M059J (cell line): ENCODE results near the gene TGFB3. TPM values are rescaled to one million over a fixed set of nuclear protein-coding genes. Genes with fewer than 3 reads are reported as not detected.
"Not testable (repeated sequence)": the region's sequence is repeated elsewhere in the genome, so short reads cannot be mapped to it uniquely, and the experiment has no call there.

Experiments used
- DNase-seq: peaks from one replicate; pipeline ENCODE4 v3.0.0-alpha.2; 2012; ENCODE audit warnings: low read depth
- total RNA-seq: library from RNA; depleted of rRNA; stranded (reverse); fragments of >200 nt; shearing (Covaris generic); gene quantifications from 2 replicates; pipeline ENCODE4 v1.2.3, GENCODE V29; 2014; rRNA removed

The TGFB3 gene
- 2.2 and 2.4 TPM in 2 replicates for total RNA-seq

DNA sequence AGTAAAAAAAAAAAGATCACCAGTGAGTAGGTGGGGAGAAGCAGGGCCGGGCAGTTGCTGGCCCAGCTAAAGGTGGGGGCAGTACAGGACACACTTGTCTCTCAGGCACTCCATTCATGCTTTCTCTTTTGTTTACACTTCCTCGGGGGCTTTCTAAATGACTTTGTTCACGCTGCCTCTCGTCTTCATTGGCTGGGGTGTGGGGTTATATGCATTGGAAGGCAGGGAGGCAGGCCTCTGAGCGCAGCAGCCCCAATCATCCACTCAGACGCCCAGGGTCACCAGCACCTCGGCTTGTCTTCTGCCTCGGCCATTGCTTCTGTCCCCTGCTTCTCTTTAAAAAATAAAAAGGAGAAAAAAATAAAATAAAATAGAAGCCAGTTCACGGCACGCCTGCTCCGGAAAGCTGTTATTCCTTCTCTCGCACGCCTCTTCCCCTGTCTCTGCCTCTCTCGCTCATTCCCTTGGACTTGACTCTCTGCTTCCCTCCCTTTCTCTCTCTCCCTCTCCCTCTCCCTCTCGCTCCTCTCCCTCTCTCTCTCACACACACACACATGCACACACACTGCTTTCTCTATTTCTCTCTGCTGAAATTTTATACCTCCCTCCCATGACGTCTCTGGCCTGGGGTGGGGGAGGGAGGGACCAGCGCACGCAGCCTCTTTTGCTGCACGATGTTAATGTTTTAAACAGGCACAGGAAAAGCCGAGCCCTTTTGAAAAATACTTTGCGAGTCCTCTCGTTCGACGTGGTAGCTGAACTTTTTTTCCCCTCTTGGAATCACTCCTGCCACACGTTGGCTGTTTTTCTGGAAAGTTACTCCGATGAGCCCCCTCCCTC, at the start of gene TGFB3:
Gene TGFB3, minus strand, starts transcription at position 570 of the 840 bp plus-strand sequence. CDS start 1,102 bp downstream, outside the sequence.
- peak; percentile 86 for DNase-seq

DNA sequence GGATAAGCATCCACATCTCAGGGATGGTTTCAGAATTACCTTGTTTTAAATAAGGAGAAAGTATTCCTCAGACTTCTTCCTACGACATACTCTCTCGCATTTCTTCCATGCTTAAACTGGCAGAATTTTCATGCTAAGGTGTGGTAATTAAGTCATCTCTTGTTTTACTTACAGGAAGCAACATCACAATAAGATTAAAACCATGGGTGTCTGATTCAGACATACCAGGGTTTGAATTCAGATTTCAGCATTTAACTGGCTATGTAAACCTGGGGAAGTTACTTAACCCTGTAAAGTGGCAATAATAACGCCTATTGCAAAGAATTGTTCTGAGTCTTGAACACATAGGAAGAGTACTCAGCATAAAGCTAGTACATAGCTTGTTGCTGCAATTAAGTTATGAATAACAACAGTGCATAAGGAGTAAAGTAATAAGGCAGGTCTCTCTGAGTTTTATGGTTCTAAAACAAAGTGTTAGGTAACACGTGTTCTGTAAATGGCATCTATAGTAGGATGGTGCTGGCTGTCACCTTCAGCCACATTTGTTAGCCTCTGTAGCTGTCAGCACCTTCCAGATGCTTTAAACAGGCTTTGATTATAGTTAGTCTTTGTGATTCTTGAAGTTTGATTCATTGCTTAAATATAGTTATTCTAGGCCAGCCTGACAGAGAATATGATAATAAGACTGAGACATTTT, 42.6 kb upstream of the TGFB3 start:
- no peak for DNase-seq

DNA sequence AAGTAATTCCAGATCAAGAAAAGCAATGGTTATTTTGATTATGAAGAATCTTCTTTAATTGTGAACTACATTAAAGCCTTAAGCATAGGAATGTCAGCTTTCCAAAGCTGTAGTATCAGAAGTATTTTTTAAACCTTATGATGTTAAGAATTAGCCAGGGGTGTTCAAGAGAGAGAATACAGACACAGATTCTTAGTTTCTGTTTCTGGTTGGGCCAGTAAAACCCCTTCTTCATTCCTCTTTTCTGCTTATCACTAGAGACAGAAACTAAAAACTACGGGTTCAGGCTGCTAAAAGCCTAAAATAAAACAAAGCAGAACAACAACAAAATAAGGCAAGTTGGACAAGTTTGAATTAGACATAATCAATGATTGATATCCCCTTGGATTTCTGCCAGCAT, 42.0 kb upstream of the TGFB3 start:
- DNase-seq, result no peak

DNA sequence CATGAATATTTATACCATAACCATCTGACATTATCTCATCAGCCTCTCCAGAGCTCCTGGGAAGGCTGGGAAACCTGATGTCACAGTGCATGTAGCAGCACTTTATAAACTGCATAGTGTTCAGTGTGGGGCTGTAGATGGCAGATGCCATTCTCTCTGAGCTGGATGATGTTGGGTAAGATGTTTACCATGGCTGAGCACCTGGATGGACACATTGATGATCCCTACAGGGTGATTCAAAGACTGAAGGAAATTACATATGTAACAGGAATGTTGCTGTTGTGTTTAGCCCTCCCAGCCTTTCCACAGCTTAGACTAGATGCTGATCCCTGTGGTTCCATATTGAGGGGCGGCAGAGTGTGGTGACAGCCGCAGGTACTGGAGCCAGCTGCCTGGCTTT, 41.2 kb upstream of the TGFB3 start:
- DNase-seq, result no peak

DNA sequence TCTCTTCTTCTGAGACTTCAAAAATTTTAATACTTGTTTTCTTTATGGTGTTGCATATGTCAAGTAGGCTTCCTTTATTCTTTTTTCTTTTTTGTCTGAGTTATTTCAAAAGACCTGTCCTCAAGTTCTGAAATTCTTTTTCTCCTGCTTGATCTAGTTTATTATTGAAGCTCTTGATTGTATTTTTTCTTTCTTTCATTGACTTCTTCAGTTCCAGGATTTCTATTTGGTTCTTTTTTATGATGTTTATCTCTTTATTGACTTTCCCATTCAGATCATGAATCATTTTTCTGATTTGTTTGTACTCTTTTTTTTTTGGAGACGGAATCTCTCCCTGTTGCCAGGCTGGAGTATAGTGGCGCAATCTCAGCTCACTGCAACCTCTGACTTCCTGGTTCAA, 37.9 kb upstream of the TGFB3 start:
- DNase-seq, result no peak

DNA sequence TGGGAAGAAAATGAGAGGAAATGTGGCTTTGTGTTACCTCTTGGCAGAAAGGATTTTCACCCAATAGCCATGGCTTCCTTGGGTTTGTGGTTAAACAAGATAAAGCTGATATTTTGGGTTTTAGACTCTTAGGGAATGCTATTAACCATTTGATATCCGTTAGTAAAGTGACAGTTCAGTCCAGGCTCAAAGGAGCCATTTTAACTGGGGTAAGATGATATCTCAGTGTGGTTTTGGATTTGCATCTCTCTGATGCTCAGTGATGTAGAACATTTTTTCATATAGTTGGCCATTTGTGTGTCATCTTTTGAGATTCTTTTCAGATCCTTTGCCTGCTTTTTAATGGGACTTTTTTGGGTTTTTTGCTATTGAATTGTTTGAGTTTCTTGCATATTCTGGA, 33.9 kb upstream of the TGFB3 start:
- DNase-seq, result peak; percentile 26

DNA sequence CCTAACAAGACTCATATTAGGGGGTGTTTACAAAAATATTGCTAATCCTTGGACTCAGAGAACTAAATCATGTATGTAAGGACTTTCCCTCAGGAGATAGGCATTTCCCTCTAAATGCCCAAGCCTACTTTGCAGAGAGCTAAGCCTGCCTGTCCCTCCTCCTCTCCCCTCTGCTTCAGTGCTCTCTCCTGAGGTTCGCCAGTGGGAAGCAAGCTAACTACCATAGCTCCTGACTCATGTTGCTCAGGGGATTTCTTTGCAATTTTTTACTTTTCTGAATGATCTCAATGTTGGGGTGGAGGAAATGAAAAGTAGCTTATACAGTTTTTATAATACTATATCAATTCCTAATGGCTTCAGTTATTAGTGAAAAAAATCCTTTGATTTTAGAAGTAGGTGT, 33.4 kb upstream of the TGFB3 start:
- no peak for DNase-seq

DNA sequence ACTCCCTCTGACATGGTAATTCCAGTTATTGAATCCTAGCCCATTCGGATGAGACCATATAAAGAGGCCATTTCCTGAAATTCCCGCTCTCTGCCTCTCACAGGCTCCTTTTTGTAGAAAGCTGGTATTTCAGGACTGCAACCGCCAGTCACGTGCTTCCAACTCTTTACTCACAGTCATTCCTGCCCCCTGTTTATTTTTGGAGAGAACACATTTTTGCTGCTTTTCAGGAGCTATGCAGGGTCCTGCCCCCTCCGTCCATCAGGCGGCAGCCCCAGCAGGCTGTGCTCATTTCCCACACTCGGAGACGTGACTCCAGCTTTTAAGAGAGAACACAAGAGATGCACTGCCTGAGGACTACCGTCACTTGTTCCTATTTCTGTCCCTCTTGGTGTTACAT, 30.6 kb upstream of the TGFB3 start:
- no peak for DNase-seq

DNA sequence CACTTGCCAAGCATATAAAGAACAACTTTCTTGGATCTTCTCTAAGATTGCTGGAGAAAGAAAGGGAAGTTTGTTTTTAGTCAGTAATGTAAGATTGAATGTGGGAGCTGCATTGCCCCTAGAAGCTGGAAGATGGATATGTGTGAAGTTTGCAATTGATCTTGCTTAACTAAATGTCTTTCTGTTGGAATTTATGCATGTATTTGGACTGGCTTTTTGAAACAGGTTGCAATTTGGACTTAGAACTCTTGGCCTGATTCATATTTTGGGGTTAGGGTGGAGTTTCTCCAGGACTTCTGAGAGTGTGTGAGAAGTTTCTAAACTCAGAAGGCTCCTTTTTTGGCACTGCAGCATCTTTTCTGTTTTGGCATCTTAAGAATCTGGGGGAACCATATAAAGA, 30.1 kb upstream of the TGFB3 start:
- no peak for DNase-seq

DNA sequence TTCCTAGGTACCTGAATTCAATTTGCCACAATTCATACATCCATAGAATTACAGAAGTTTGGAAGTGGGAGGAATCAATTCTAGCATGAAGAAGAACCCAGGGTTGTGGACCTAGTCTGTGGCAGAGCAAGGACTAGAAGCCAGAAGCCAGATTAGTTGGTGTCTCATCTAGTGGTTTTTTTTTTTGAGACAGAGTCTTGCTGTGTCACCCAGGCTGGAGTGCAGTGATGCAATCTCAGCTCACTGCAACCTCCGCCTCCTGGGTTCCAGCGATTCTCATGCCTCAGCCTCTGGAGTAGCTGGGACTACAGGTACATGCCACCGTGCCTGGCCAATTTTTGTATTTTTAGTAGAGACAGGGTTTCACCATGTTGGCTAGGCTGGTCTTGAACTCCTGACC, 27.8 kb upstream of the TGFB3 start:
- not testable (repeated sequence) for DNase-seq

DNA sequence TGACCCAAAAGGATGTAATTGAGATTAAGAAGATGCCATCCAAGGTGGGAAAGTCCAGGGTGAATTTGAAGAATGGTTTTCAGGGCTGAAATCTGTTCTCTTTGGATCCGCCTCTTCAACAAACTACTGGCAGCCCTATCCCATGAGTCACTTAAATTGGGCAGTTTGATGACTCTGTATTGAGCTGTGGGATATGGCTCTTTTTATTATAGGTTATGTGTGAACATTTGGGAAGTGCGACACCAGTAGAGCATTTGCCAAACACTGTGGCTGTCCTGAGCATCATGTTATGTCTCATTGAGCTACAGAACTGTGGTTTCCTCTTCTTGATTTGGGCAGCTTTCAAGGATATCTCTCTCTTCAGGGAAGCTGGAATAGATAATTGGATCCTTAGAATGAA, 26.1 kb upstream of the TGFB3 start:
- peak; percentile 15 for DNase-seq

DNA sequence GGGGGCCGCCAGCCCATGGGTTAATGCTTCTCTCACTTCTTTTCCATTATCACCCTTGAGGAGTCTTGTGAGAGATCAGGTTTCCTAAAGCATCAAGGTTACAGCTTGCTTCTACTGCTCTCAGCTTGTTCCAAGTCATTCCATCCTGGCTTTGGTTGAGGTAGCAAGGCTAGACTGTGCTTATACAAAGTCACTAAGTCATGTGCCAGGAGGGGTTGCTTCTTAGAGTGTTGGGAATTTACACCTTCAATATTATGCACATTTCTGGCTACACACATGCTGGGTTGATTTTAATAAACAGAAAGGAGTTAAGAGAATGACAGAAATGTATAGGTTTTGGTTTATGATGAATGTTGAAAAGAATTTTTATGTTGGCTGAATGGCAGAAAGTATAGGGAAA, 25.6 kb upstream of the TGFB3 start:
- no peak for DNase-seq

DNA sequence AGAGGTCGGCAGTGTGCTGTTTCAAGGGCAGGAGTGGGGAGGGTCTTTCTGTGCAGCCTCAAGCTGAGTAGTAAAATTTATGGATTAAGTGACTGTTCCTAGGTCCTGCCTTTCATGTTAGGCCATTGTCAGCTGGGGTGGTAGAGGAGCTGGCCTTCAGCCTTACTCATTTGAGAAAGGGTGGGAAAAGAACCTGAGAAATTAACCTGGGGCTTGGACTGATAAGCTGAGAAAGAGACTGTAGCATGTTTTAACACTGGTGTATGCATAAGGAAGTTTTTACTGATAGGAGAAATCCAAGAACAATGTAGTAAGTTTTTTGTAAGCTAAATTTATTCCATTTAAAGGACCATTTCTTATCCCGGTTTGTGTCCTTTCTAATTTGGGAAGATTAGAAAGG, 24.5 kb upstream of the TGFB3 start:
- no peak for DNase-seq

DNA sequence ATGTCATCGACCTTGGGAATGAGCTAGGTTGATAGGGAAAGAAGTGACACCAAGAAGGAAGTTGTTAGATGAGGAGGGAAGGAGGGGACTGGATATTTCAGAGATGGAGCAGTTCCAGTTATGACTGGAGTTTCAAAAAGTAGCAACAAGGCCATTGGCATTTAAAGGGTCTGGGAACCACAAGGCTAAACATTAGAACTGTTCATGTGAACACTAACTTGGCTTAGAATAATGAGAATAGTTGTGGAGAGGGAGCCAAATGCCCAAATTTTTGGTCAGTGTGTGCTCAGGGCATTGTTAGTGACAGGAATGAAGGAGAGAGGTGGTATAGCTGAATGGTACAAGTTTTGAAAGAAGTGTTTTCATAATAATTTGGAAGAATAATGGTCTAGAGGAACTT, 20.6 kb upstream of the TGFB3 start:
- DNase-seq, result no peak

DNA sequence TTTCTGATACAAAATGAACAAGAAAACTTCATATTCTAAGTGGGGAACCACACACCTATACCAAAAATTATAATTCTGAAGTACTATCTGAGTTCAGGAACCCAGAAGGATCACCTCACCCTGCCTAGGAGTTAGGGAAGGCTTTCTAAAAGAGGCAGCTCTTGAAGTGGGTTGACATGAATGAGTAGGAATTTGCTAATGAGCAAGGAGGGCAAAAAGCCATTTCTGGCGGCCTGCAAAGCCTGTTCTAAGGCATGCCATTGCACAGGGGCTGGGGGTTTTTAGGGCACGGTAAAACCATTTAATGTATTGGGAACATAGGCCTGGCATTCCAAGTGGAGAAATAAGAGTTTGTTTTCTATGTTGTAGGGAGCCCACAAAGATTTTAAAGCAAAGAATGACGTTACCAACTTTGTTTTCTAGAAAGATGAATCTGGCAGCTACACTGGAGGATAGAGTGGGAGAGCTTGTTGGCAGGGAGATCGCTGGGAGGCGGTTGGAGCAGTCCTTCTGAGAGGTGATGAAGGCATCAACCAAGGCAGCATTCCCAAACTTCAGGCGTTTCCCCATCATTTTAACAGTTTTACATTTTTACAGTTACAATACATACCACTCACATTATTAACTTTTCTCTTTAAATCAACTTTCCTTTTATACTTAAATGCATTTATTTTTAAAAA, 17.9 kb upstream of the TGFB3 start:
- no peak for DNase-seq

DNA sequence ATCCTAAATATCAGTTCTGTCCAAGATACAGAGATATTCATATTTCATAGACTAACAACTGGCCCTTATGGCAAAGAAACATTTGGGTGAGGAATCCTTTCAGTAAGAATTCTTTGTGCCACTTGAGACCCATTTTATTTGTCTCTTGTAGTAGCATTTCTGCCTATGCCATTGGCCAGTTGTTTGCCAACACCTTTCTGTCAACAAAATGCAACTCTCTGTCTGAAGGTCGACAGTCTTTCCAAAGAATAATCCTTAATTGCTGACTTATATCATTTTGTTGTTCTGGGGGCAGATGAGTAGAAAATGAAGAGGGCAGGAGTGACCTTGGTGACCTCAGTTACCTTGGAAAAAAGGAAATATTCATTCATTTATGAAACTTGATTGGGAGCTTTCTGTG, 14.7 kb upstream of the TGFB3 start:
- DNase-seq, result no peak

DNA sequence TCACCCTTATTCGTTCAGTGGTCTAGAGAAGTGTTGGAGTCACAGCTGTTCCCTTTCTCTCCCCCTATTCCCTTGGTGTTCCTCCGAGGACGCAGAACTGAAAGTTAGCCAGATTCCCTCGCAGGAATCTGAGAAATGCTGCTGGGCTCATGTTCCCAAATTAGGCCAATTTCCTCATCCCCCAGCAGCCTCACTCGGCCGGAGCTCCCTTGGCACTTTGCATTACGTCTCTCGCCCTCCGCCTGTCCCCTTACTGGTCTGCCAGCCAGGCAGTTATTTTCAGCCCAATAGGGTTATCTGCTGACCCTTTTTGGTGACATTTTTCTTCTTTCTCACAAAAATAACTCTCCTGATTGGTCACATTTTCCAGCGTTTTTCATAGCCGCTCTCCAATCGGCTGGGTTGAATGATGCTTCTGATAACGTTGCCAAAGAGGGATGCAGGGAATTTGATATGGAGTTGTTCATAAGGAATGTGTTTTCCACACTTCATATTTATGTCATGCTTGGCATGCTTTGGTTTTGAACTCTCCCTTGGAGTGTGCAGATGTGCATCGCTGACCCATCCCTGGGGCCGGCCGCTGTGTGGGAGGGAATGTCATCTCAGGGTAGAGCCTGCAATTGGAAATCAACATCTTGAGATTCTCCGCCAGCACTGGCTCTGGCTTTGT, 13.7 kb upstream of the TGFB3 start:
- DNase-seq, result no peak

DNA sequence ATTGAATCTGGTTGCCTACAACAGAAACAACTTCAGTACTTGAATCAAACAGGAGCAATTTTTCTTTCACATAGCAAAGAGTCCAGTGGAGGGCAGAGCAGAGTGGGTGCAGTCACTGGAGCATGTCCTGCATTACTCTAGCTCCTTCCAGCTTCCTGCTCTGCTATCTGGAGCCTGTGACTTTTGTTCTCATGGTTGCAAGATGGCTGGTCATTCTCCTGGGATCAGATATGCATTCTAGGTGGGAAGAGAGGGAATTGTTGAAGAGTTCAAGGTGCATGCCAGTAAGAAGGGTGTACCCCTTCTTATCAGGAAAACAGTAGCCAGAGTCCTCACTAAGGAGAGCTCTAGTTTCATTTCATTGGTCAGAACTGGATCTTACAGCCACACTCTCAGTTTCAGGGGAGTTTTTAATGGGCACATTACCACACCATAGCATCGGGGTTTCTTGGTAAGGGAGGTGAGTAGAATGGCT, 11.8 kb upstream of the TGFB3 start:
- no peak for DNase-seq

DNA sequence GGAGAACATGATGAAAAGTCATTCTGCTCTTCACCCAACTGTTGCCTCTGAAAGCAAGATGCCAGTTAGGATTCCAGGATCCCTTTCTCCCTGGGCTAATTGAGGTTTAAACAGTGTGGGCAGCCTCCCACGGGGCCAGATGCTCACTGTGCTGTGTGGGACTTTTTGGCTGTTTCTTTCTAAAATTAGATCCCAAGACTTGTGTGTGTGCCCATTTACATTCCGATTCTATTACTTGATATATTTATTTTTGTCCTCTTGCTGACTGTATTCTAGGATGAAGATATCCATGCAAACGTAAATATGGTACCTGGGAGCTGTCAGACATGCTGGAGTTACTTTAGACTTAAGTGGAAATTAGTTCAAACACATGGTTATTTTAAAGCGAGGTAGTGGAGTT, 10.0 kb upstream of the TGFB3 start:
- no peak for DNase-seq

DNA sequence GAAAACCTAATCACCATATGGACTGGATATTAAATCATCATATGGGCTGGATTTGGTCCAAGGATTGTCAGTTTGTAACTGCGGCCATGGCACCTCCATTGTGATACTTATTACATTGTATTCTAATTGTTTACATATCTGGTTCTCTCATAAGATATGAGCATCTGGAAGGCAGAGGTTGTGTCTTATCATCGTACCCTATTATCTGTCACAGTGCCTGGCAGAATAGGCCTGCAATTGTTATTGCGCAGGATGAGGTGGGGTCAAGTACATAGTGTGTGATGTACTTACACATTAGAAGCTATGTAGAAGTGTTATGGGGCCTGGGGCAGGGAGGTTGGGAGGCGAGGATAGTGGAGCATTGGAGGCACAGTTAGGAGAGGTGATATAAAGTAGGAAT, 8.5 kb upstream of the TGFB3 start:
- DNase-seq, result no peak

DNA sequence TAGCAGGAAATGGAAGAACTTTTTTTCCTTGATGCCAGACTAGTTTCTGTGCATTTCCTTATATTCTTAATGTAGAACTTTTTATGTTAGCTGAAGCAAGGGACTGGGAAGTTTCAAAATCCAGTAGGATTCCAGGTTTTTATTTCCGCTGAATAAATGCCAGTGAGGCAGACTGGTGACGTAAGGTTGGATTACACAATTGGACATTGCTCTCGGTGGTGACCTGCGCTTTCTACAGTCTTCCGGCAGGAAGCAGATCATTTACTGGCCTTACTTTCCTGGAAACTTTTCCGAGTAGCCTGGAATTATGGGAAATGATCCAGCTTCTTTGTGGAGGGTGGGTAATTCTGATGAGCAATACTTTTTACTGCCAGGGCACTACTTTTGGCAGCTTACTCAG, 7.3 kb upstream of the TGFB3 start:
- peak; percentile 45 for DNase-seq
